ENCODE measurements around the gene RARB.

The RARB gene

DNA sequence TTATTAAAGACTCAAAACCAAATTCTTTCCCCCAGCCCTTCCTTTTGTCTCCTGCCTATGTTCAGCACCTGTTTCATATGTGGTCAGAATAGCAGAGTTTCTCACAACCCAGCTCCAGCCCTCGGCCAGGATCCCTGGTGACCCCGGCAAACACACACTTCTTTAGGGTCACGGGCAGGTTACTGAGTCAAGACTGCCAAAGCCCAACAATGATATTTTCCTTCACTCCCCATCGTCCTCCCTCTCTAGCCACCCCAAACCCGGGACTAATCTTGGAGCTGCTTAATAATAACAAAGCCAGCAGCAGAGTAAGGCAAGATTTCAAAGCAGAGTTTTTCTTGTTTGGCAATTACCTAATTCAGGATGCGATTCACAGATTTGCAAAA lies 25.5 kb downstream of the RARB start:
- TF ChIP-seq, protein P1, sequence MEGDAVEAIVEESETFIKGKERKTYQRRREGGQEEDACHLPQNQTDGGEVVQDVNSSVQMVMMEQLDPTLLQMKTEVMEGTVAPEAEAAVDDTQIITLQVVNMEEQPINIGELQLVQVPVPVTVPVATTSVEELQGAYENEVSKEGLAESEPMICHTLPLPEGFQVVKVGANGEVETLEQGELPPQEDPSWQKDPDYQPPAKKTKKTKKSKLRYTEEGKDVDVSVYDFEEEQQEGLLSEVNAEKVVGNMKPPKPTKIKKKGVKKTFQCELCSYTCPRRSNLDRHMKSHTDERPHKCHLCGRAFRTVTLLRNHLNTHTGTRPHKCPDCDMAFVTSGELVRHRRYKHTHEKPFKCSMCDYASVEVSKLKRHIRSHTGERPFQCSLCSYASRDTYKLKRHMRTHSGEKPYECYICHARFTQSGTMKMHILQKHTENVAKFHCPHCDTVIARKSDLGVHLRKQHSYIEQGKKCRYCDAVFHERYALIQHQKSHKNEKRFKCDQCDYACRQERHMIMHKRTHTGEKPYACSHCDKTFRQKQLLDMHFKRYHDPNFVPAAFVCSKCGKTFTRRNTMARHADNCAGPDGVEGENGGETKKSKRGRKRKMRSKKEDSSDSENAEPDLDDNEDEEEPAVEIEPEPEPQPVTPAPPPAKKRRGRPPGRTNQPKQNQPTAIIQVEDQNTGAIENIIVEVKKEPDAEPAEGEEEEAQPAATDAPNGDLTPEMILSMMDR (IDR thresholded peaks at IDR 0.05; ENCODE audit: extremely low read depth, missing control alignments), result no peak
- DNase-seq (ENCODE audit: low spot score), result no peak

DNA sequence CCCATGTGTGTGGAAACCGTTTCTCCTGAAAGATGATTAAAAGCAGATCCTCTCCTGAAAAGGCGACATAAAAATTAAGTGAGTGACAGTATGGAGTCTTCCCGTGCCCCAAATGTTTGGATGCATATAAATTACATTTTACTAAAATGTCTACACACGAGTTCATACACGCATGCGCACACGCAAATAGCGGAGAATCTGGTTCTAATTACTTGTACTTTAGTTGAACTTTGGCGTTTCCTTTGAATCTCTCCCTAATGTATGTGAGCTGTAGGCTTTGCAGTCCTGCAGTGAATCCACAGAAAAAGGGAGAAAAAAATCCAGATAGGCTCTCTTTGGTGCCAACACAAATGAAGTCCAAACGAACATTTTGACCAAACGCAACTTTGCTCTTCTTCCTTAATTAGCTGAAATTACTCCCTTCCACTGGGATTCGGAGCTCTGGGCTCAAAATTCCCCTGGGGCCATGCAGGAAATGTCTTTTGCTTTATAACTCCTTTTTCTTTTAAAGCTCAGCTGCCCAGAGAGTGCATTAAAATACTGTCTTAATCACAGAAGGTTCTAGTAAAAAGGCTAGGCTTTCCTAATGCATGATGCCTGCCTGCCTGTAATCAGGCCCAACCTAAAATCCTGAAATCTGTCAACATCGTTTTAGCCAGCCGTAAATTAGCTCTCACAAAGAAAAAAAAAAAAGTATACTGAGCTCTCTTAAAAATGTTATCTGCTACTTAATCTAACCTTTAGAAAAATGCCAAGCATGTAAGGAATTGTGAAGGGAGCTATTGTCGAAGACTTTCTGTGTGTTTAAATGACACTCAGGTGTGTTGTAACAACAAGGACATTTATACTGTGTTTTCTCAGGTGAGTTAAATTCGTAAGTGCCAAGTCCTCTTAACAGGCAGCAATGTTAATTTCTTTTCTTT lies 26.2 kb downstream of the RARB start:
- DNase-seq (ENCODE audit: low spot score), result no peak
- TF ChIP-seq, protein P1 (IDR thresholded peaks at IDR 0.05; ENCODE audit: extremely low read depth, missing control alignments), result no peak

DNA sequence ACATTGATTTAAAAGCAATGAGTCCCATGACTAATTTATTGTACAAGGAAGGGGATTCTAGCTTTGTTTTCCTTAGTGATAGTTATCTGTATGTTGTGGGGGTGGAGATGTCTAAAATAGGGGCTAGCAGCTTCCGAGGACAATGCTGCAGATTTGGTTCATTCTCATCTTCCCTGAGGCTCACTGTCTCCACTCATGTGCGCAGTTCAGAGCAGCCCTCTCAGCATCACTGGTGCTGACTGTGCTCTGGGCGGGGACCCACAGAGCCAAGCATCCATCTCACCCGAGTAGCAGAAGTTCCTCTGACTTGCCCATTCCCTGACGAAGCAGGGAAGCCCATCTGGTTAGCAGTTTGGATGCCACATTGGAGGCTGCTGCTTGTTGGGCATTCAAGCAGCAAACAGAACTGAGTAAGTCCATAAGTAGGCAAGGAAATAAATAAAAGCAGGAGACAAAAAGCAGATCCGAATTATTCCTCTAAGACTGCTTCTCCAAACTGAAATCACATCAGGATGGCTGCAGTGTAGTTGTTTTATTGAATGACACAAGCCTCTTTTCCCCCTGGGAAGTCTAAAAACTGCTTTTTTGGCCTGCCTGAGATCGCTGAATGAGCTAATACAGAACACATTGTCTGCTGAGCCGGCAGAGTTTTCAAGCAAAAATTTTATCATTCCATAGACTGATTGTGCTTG lies 27.5 kb downstream of the RARB start:
- TF ChIP-seq, protein P1 (IDR thresholded peaks at IDR 0.05; ENCODE audit: extremely low read depth, missing control alignments), result no peak
- no peak for DNase-seq (ENCODE audit: low spot score)

DNA sequence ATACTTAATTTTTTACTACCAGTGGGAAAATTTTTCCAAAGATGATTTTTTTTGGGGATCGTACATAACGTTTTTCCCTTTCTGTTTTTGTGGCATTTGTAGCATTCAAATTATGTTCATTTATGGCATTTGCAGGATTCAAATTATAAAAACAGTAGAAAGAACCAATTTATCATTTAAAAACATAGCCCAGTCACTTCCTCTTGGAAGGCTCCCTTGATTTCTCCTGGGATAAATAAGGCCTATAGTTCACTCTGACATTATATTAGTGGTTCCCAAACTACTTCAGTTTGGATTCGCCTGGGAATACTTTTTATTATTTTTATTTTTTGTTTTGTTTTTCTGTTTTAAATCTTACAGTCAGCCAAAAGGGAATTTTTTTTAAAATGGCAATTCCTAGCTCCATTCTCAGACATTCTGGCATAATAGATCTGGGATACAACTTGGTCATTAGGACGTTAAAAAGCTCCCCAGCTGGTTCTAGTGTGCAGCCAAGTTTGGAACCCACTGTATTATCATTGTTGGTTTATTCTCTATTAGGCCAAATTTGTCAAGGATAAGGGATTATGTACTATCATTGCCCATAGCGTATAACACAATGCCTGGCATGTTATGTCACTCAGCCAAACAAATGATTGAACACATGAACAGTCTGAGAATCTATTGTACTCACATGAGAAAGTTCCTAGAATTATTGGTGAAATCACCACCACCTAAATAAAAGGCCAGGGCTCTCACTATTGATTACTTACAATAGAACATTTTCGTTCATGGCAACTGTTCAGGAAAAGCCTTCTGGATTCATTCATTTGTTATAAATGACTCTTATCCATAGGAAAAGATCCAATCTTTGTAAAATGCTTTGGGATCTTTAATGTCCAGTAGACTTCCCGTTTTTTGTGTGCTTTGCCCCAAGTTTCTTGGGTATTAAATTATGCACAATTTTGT lies 28.9 kb downstream of the RARB start:
- DNase-seq (ENCODE audit: low spot score), result no peak
- TF ChIP-seq, protein P1 (IDR thresholded peaks at IDR 0.05; ENCODE audit: extremely low read depth, missing control alignments), result no peak

DNA sequence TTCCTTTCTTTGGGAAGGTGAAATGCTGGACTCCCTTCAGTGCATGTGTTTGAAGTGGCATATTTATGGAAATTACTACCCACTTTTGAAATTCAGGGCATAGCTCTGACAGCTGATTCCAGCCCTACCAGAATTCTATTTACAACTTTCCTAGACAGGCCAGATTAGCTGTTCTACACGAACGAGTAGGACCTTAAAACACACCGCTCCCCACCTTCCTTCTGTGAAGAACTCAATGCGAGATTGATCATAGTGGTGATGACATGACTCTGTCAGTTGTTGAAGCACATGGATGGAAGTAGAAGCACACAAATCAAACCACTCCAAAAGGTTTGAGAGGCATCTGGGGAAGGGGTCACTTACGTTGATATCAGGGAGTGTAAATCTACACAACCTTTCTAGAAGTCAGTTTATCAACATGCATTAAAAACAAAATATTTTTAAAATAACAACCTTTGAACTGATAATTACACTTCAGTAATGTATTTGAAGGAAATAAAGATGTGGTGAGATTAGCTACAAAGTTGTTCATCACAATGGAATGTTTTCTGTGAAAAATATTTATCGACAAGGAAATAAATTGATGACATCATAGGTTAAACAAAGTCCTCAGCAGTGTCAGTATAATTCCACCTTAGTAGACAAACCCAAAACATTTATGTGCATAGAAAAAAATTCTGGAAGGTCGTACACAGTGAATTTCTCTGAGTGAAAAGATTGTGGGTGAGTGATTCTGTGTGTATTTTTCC lies 29.8 kb downstream of the RARB start:
- DNase-seq (ENCODE audit: low spot score), result no peak
- TF ChIP-seq, protein P1 (IDR thresholded peaks at IDR 0.05; ENCODE audit: extremely low read depth, missing control alignments), result no peak

DNA sequence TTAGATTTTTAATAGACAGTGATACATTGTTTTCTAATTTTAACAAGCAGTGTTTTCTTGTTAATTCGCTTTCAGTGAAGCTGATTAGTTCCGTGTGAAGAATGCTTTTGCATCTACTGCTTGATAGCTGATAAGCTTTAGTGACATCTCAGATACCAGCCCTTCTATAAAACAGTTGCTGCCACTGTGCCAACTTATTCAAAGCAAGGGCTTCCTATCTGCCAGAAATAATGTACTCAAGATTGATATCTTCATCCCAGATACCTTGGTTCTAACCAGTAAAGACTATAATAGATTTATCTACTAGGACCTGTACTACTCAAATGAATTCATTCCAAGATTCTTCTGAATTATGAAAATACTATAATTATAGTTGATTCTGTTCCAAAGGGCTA lies 30.4 kb downstream of the RARB start:
- DNase-seq (ENCODE audit: low spot score), result no peak
- TF ChIP-seq, protein P1 (IDR thresholded peaks at IDR 0.05; ENCODE audit: extremely low read depth, missing control alignments), result no peak

Data from GM20000 (cell line).